Omental fat pad (tissue), 4 donors: ENCODE results near the gene ABCG1. TPM values are rescaled to one million over a fixed set of nuclear protein-coding genes. Genes with fewer than 3 reads are reported as not detected.

Experiments used
- ATAC-seq: fragments of 150-250 bp; one replicate; pipeline ENCODE4 v1.9.1; 2016; ENCODE audit warnings: mild to moderate bottlenecking, moderate library complexity; ENCODE audit not compliant: low FRiP score
- DNase-seq: peaks from one replicate; pipeline ENCODE4 v3.0.0-alpha.2; 2019; ENCODE audit warnings: low spot score
- total RNA-seq, 4 donors: library from RNA; depleted of rRNA; stranded (reverse); fragments of >200 nt; gene quantifications; one replicate each; pipeline ENCODE4 v1.1.0, GENCODE V29; 2016
- TF ChIP-seq, protein P1 (sequence below), 3 donors: fragments of 450-650 bp; IDR thresholded peaks; one replicate each; pipeline ENCODE4 v1.5.1; 2016 to 2017; ENCODE audit warnings: antibody characterized with exemption in 3 of 3, mild to moderate bottlenecking in 3 of 3, moderate library complexity in 2 of 3

ABCG1 gene
- total RNA-seq, 4 donors from 2014 or later: 9.8 to 45.1 (median 30.2) TPM

DNA sequence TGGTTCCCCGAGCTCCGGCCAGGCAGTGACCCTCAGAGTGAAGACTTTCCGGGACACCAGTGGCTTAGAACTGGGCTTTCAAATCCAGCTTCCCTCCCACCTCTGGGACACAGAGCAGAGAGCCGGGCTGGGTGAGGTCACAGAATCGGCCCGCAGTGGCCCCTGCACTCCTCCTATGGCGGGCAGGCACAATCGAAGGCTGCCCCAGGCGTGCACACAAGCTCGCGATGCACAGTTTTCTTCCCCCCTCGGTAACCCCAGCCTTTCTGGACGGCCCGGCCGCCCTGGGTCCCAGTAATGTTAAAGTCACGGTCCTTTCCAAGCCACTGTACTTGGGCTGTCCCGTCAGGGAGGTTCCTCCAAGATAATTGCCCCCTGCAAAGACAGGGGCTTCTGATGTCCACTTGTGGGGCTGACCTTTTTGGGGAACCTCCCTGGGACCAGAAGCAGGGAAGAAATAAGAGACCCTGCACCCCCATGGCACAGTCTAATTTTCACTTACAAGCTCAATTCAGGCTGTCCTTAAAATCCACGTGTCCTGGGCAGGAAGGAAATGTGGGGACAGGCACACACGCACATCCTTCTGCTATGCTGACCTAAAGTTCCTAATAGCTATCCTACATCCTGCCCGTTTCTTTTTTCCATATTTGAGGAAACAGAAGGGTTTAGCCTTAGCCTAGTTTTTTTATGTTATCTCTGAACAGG lies 82.6 kb downstream of the ABCG1 start:
- DNase-seq (no peak), ATAC-seq (peak; percentile 41)
- TF ChIP-seq, protein P1, sequence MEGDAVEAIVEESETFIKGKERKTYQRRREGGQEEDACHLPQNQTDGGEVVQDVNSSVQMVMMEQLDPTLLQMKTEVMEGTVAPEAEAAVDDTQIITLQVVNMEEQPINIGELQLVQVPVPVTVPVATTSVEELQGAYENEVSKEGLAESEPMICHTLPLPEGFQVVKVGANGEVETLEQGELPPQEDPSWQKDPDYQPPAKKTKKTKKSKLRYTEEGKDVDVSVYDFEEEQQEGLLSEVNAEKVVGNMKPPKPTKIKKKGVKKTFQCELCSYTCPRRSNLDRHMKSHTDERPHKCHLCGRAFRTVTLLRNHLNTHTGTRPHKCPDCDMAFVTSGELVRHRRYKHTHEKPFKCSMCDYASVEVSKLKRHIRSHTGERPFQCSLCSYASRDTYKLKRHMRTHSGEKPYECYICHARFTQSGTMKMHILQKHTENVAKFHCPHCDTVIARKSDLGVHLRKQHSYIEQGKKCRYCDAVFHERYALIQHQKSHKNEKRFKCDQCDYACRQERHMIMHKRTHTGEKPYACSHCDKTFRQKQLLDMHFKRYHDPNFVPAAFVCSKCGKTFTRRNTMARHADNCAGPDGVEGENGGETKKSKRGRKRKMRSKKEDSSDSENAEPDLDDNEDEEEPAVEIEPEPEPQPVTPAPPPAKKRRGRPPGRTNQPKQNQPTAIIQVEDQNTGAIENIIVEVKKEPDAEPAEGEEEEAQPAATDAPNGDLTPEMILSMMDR (IDR thresholded peaks at IDR 0.05): no peak

GRCh38 chr21:42302076-42302650 lies 83.2 kb downstream of the ABCG1 start:
- TF ChIP-seq, protein P1 (IDR thresholded peaks at IDR 0.05): no peak
- DNase-seq: no peak

DNA sequence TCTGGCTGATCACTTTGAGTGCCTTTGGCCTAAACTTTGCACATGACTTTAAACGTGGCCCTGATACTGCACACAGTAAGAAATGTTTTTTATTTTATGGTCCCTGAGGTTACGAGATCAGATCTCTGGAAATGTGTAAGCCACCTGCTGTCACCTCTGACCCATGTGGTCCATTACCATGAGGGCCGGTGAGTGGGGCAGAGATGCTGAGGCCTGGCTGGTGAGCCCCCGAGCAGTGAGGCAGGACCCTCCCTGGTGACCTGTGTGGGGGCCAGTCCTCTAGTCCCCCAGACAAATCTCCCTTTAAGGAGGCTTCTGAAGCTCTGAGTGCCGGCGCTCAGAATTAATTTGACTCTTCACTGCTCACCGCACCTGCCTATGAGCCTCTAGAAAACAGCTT lies 83.9 kb downstream of the ABCG1 start:
- no peak for DNase-seq
- TF ChIP-seq, protein P1 (IDR thresholded peaks at IDR 0.05): no peak
- ATAC-seq: no peak

More at GRCh38 chr21:42302076-42302650, 83.2 kb downstream of the ABCG1 start:
- no peak for ATAC-seq

DNA sequence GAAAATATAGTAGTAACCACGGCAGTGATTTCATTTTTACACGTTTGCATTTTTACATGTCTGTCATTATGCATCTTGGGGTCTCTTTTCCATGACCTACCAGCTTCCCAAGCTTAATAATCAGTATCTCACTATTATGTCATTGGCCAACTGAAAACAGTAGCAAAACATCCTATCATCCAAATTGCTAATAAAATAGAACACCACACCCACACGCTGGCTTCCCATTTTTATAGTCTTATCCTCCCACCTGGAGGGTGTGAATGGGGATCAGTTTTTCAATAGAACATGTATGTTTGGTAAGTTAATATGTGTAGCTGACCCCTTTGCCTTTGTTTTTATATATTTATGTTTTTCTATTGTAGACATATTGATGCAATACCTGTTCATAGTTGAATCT lies 84.5 kb downstream of the ABCG1 start:
- TF ChIP-seq, protein P1 (IDR thresholded peaks at IDR 0.05): no peak
- ATAC-seq (no peak), DNase-seq (no peak)

DNA sequence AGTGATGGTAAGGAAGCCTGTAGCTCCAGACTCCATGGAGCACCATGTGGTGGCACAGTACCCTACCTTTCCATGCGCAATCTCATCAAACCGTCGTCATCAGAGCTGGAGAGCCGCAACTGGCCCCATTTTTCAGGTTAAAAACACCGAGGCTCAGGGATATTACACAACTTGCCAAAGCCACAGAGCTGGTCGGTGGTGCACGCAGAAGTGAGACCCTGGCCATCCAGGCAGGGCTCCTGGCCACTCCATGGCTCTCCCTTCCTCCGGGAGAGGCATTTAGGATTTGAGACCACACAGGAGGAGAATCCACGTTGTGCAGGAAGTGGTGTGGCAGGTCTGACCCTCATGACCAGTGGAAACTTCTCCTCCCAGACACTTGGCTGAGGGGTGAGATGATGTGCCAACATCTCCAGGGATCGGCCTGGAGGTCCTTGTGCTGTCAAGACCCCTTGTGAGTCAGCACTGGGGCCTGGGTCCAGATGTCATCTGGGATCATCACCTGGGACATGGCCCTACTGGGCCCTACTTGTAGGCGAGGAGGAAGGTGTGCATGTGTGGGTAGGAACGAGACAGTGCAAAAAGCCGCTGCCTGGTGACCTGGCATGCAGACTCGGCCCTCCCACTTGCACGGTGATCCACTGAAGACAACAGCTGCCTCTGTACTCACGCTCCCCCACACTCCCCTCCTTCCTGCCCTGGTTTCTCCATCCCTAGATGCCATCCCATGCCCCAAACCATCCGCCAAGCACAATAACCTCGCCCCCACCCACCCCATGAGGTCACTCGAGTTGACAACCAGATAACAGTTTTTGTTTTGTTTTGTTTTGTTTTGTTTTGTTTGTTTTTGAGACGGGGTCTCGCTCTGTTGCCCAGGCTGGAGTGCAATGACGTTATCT lies 85.9 kb downstream of the ABCG1 start:
- TF ChIP-seq, protein P1 (IDR thresholded peaks at IDR 0.05): no peak
- ATAC-seq (no peak), DNase-seq (no peak)

GRCh38 chr21:42305707-42306147 lies 86.8 kb downstream of the ABCG1 start:
- TF ChIP-seq, protein P1 (IDR thresholded peaks at IDR 0.05): no peak
- no peak for ATAC-seq
- no peak for DNase-seq
